RWPE2 (cell line): ENCODE results near the gene CLDN4.

ENCODE experiments used
- ATAC-seq: fragments of 200-7000 bp; cut with Tn5 transposase; 3 replicates; pipeline ENCODE4 v1.9.1; 2021; ENCODE audit warnings: low read depth
- DNase-seq: peaks from one replicate; pipeline ENCODE4 v3.0.0-alpha.2; 2020; ENCODE audit warnings: low spot score
- H3K27ac ChIP-seq: fragments of 450-650 bp; 2 replicates; pipeline ENCODE4 v1.5.1; 2017; ENCODE audit warnings: mild to moderate bottlenecking; ENCODE audit not compliant: poor library complexity, severe bottlenecking
- H3K27me3 ChIP-seq: fragments of 250-450 bp; sonication (Bioruptor Pico); 2 replicates; pipeline ENCODE4 v1.5.1; 2021; ENCODE audit warnings: mild to moderate bottlenecking, moderate library complexity; ENCODE audit not compliant: insufficient read depth, poor library complexity, severe bottlenecking
- H3K36me3 ChIP-seq: fragments of 250-450 bp; sonication (Bioruptor Pico); 2 replicates; pipeline ENCODE4 v1.5.1; 2020; ENCODE audit warnings: low read depth, mild to moderate bottlenecking, moderate library complexity
- H3K4me1 ChIP-seq: fragments of 250-450 bp; sonication (Bioruptor Pico); 2 replicates; pipeline ENCODE4 v1.5.1; 2021; ENCODE audit warnings: mild to moderate bottlenecking, moderate library complexity; ENCODE audit not compliant: insufficient read depth, poor library complexity, severe bottlenecking
- H3K4me3 ChIP-seq: fragments of 250-450 bp; sonication (Bioruptor Pico); 2 replicates; pipeline ENCODE4 v1.5.1; 2021; ENCODE audit warnings: mild to moderate bottlenecking, moderate library complexity; ENCODE audit not compliant: severe bottlenecking
- H3K9me3 ChIP-seq: fragments of 250-450 bp; sonication (Bioruptor Pico); 2 replicates; pipeline ENCODE4 v1.5.1; 2021; ENCODE audit warnings: mild to moderate bottlenecking, moderate library complexity; ENCODE audit not compliant: severe bottlenecking
- CTCF ChIP-seq: fragments of 450-650 bp; IDR thresholded peaks from one replicate; pipeline ENCODE4 v1.5.1; 2017; ENCODE audit warnings: mild to moderate bottlenecking, moderate library complexity; ENCODE audit not compliant: poor library complexity, severe bottlenecking

CLDN4 gene

GRCh38 chr7:73851410-73852338, 20.9 kb downstream of the CLDN4 start:
- DNase-seq (no peak), ATAC-seq (peak; percentile 73)
- Histone ChIP-seq H3K9me3 (no peaks in the 10 kb centered on the region), H3K36me3 (no peaks in the 10 kb centered on the region), H3K4me3 (no peak overlapping the region), H3K4me1 (peaks cover 36% of the 10 kb centered on the region), H3K27ac (peak overlapping the region; percentile 98), H3K27me3 (no peaks in the 10 kb centered on the region)
- TF ChIP-seq CTCF = no peak

- H3K9me3 ChIP-seq = no peaks in the 10 kb centered on the region
- DNase-seq = no peak
- no peak overlapping the region for H3K4me3 ChIP-seq
- H3K4me1 ChIP-seq = peaks cover 36% of the 10 kb centered on the region
- peak overlapping the region; percentile 98 for H3K27ac ChIP-seq
- no peaks in the 10 kb centered on the region for H3K36me3 ChIP-seq
- no peak for TF ChIP-seq CTCF
- no peaks in the 10 kb centered on the region for H3K27me3 ChIP-seq
- ATAC-seq = no peak
These were observed 21.7 kb downstream of the CLDN4 start for GRCh38 chr7:73852500-73852899.

- H3K9me3 ChIP-seq = no peaks in the 10 kb centered on the region
- no peaks in the 10 kb centered on the region for H3K27me3 ChIP-seq
- no peak overlapping the region for H3K27ac ChIP-seq
- ATAC-seq (no peak), DNase-seq (no peak)
- H3K4me3 ChIP-seq = no peak overlapping the region
- peaks cover 12% of the 10 kb centered on the region for H3K4me1 ChIP-seq
- no peak for TF ChIP-seq CTCF
- H3K36me3 ChIP-seq = no peaks in the 10 kb centered on the region
These were observed 26.1 kb downstream of the CLDN4 start for GRCh38 chr7:73856941-73857340.

- TF ChIP-seq CTCF = no peak
- DNase-seq (no peak), ATAC-seq (no peak)
- Histone ChIP-seq H3K4me3 (no peak overlapping the region), H3K27me3 (no peaks in the 10 kb centered on the region), H3K4me1 (peaks cover 7% of the 10 kb centered on the region), H3K9me3 (no peaks in the 10 kb centered on the region), H3K27ac (no peak overlapping the region), H3K36me3 (no peaks in the 10 kb centered on the region)
These were observed 28.0 kb downstream of the CLDN4 start for GRCh38 chr7:73858807-73859206.

DNA sequence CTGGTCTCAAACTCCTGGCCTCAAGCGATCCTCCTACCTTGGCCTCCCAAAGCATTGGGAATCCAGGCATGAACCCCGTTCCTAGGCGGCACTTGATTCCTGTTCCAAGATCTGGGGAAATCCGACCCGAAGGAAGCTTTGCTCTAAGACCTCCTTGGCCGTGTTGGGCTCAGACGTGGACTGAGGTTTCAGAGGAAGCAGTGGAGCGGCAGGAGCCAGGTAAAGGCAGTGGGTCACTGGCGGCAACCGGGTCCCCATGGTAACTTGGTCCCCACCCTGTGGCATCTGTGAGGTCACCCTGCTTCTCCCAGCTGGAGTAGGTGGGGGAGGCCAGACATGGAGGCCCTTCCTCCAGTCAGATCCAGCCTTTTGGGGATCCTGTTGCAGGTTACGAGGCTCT, 30.1 kb downstream of the CLDN4 start, which contains the start of gene TMEM270:
Gene TMEM270, plus strand, starts transcription at position 301 of the 400 bp plus-strand sequence. Its CDS starts 36 bp downstream, at position 337.
- Histone ChIP-seq H3K4me3 (no peak within 1 kb of the TSS), H3K9me3 (no peaks in the 10 kb centered on the region), H3K36me3 (no peaks in the 10 kb centered on the region), H3K27ac (no peak within 1 kb of the TSS), H3K4me1 (no peaks in the 10 kb centered on the region), H3K27me3 (no peaks in the 10 kb centered on the region)
- DNase-seq (no peak), ATAC-seq (no peak)
- TF ChIP-seq CTCF = no peak
